H7 (cell line): Measurements from ENCODE around the gene MBTPS2. TPM values are rescaled to one million over a fixed set of nuclear protein-coding genes. Genes with fewer than 3 reads are reported as not detected.

Source experiments
- DNase-seq: peaks from one replicate; pipeline ENCODE4 v3.0.0; 2012
- H3K27me3 ChIP-seq: 2 replicates; pipeline ENCODE4 v1.6.0; 2011; ENCODE audit warnings: mild to moderate bottlenecking, low read length; ENCODE audit not compliant: control insufficient read depth, insufficient read depth
- H3K36me3 ChIP-seq: replicated peaks from 2 replicates; pipeline ENCODE4 v1.5.1; 2011; ENCODE audit warnings: low read length; ENCODE audit not compliant: control insufficient read depth, insufficient read depth
- H3K4me3 ChIP-seq: 2 replicates; pipeline ENCODE4 v1.5.1; 2011; ENCODE audit warnings: low read depth, mild to moderate bottlenecking, control low read depth, low read length, moderate library complexity; ENCODE audit not compliant: insufficient read depth
- total RNA-seq: library from RNA; depleted of rRNA; stranded (reverse); fragments of >200 nt; shearing (Covaris generic); gene quantifications from 2 replicates; pipeline ENCODE4 v1.2.3, GENCODE V29; 2014

MBTPS2 gene
- total RNA-seq, 1 experiment from 2014 or later = 3.6 TPM

GRCh38 chrX:21881881-21882574 lies 42.6 kb downstream of the MBTPS2 start:
- no peaks in the 10 kb centered on the region for H3K36me3 ChIP-seq
- H3K27me3 ChIP-seq = no peaks in the 10 kb centered on the region
- no peak for DNase-seq
- no peak overlapping the region for H3K4me3 ChIP-seq

- no peaks in the 10 kb centered on the region for H3K36me3 ChIP-seq
- no peak for DNase-seq
- no peak overlapping the region for H3K4me3 ChIP-seq
- no peaks in the 10 kb centered on the region for H3K27me3 ChIP-seq
These were observed 43.8 kb downstream of the MBTPS2 start for GRCh38 chrX:21883258-21883657.

GRCh38 chrX:21885568-21885967 lies 46.2 kb downstream of the MBTPS2 start:
- no peaks in the 10 kb centered on the region for H3K36me3 ChIP-seq
- no peak for DNase-seq
- no peak overlapping the region for H3K4me3 ChIP-seq
- no peaks in the 10 kb centered on the region for H3K27me3 ChIP-seq

GRCh38 chrX:21905313-21905712 lies 65.9 kb downstream of the MBTPS2 start:
- no peaks in the 10 kb centered on the region for H3K27me3 ChIP-seq
- no peaks in the 10 kb centered on the region for H3K36me3 ChIP-seq
- DNase-seq = peak; percentile 39
- H3K4me3 ChIP-seq = no peak overlapping the region

- no peak for DNase-seq
- H3K4me3 ChIP-seq = no peak overlapping the region
These were observed 66.5 kb downstream of the MBTPS2 start for GRCh38 chrX:21905953-21906352.

GRCh38 chrX:21907260-21907659 lies 67.8 kb downstream of the MBTPS2 start:
- Histone ChIP-seq H3K4me3 (no peak overlapping the region), H3K36me3 (no peaks in the 10 kb centered on the region), H3K27me3 (no peaks in the 10 kb centered on the region)
- DNase-seq = no peak

More at GRCh38 chrX:21905953-21906352, 66.5 kb downstream of the MBTPS2 start:
- no peaks in the 10 kb centered on the region for H3K36me3 ChIP-seq
- H3K27me3 ChIP-seq = no peaks in the 10 kb centered on the region

GRCh38 chrX:21911481-21911880 lies 72.1 kb downstream of the MBTPS2 start:
- Histone ChIP-seq H3K36me3 (no peaks in the 10 kb centered on the region), H3K4me3 (no peak overlapping the region), H3K27me3 (no peaks in the 10 kb centered on the region)
- no peak for DNase-seq

GRCh38 chrX:21912220-21912619 lies 72.8 kb downstream of the MBTPS2 start:
- no peak for DNase-seq
- H3K36me3 ChIP-seq = no peaks in the 10 kb centered on the region

GRCh38 chrX:21912989-21913388 lies 73.6 kb downstream of the MBTPS2 start:
- no peak for DNase-seq
- Histone ChIP-seq H3K36me3 (no peaks in the 10 kb centered on the region), H3K27me3 (no peaks in the 10 kb centered on the region), H3K4me3 (no peak overlapping the region)

More at GRCh38 chrX:21912220-21912619, 72.8 kb downstream of the MBTPS2 start:
- Histone ChIP-seq H3K27me3 (no peaks in the 10 kb centered on the region), H3K4me3 (no peak overlapping the region)

GRCh38 chrX:21926116-21926515 lies 86.7 kb downstream of the MBTPS2 start:
- Histone ChIP-seq H3K27me3 (no peaks in the 10 kb centered on the region), H3K4me3 (no peak overlapping the region), H3K36me3 (no peaks in the 10 kb centered on the region)
- DNase-seq = no peak

- Histone ChIP-seq H3K36me3 (no peaks in the 10 kb centered on the region), H3K4me3 (no peak overlapping the region), H3K27me3 (no peaks in the 10 kb centered on the region)
- DNase-seq = peak; percentile 32
These were observed 87.3 kb downstream of the MBTPS2 start for GRCh38 chrX:21926527-21927278.

- Histone ChIP-seq H3K27me3 (no peaks in the 10 kb centered on the region), H3K36me3 (no peaks in the 10 kb centered on the region)
- DNase-seq = no peak
These were observed 89.8 kb downstream of the MBTPS2 start for GRCh38 chrX:21929209-21929608.

GRCh38 chrX:21930986-21931385 lies 91.6 kb downstream of the MBTPS2 start:
- Histone ChIP-seq H3K27me3 (no peaks in the 10 kb centered on the region), H3K4me3 (no peak overlapping the region), H3K36me3 (no peaks in the 10 kb centered on the region)
- no peak for DNase-seq

More at GRCh38 chrX:21929209-21929608, 89.8 kb downstream of the MBTPS2 start:
- H3K4me3 ChIP-seq = no peak overlapping the region

GRCh38 chrX:21932292-21933002 lies 93.0 kb downstream of the MBTPS2 start:
- no peak for DNase-seq
- H3K4me3 ChIP-seq = no peak overlapping the region
- H3K36me3 ChIP-seq = no peaks in the 10 kb centered on the region
- H3K27me3 ChIP-seq = no peaks in the 10 kb centered on the region

- peak; percentile 41 for DNase-seq
- Histone ChIP-seq H3K36me3 (no peaks in the 10 kb centered on the region), H3K4me3 (no peak overlapping the region), H3K27me3 (no peaks in the 10 kb centered on the region)
These were observed 93.7 kb downstream of the MBTPS2 start for GRCh38 chrX:21933077-21933476.
